ENCODE measurements around the gene SPAG17.

Gene SPAG17

DNA sequence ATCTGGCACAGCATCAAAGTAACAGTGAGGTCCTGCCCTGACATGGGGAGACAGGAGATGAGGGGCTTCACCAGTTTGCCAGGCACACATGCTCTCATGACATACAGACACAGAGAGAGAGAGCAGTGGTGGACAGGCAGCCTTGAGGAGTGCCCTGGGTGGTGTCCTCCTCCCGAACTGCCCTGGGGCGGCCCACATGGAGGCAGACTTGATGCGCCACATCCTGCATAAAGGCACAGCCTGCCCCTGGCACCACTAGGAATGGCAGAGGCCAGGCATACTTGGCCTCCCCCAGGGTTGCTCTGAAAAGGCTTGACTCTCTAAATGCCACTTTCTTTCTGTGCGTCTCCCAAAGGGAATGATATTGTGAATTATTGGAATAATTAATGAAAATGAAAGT, 67.5 kb downstream of the SPAG17 start:
- TF ChIP-seq CTCF (IDR thresholded peaks at IDR 0.05; ENCODE audit: control insufficient read depth, extremely low read depth, insufficient read depth): no peak
- H3K4me3 ChIP-seq (ENCODE audit: low read depth, low read length): no peak overlapping the region
- no peak for DNase-seq (ENCODE audit: low read depth)

DNA sequence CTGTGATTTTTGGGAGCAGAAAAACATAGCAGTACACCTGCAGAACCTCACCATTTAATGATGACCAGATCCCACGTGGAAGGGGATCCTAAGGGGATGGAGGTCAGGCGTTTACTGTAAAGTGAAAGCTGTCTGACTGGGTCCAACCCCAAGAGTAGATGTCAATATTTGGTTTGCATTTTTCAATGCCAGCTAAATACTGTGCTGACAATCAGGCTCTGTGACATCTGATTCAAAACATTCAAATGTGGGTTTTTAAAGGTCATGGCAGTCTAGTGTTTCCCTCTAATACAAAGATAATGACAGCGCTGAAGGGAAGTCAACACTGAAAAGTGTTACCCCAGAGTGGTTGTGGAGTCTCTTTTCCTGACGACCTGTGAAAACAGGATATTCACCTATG, 68.1 kb downstream of the SPAG17 start:
- H3K4me3 ChIP-seq (ENCODE audit: low read depth, low read length): peak overlapping the region; percentile 5; the same call in 1 of the 2 replicates
- DNase-seq (ENCODE audit: low read depth): peak; percentile 58
- no peak for TF ChIP-seq CTCF (IDR thresholded peaks at IDR 0.05; ENCODE audit: control insufficient read depth, extremely low read depth, insufficient read depth)

DNA sequence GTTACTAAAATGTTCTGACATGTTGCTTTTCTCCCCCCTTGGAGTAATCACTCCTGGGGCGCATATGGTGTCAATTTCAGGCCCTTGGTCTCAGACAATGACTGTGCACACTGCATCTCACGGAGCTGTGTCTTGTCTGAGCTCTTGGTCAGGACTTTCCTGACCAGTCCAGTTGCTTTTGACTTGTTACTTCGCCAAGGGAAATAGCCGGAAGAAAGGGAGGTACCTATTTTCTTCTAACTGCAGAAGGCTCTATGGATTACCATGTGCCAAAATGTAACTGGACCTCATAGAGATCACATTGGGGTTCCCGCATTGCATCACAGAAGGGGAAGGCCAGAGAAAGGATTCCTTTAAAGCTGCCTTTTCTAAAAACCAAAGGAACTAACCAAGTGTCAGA, 68.6 kb downstream of the SPAG17 start:
- H3K4me3 ChIP-seq (ENCODE audit: low read depth, low read length): no peak overlapping the region
- TF ChIP-seq CTCF (IDR thresholded peaks at IDR 0.05; ENCODE audit: control insufficient read depth, extremely low read depth, insufficient read depth): no peak
- no peak for DNase-seq (ENCODE audit: low read depth)

GRCh38 chr1:118115567-118116295, 69.3 kb downstream of the SPAG17 start:
- H3K4me3 ChIP-seq (ENCODE audit: low read depth, low read length): no peak overlapping the region
- no peak for TF ChIP-seq CTCF (IDR thresholded peaks at IDR 0.05; ENCODE audit: control insufficient read depth, extremely low read depth, insufficient read depth)
- DNase-seq (ENCODE audit: low read depth): no peak

DNA sequence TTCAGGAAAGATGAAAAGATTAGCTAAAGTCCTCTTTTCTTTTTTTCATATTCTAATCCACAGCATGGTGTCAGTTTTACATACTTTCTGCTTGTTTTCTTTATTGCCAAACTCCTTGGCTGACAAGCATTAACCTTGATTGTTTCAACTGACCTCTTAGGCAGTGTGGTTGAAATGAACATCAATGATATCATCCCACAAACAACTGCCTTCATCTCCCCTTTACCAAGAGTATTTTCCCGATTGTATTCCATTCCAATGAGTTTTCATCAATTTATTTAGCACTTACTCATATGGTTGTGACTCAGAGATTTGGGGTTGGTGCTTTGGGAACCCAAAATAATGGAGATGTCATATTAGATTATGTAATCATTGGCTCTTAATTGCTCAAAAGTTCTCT, 71.8 kb downstream of the SPAG17 start:
- no peak for DNase-seq (ENCODE audit: low read depth)
- no peak for TF ChIP-seq CTCF (IDR thresholded peaks at IDR 0.05; ENCODE audit: control insufficient read depth, extremely low read depth, insufficient read depth)
- no peak overlapping the region for H3K4me3 ChIP-seq (ENCODE audit: low read depth, low read length)

- no peak for TF ChIP-seq CTCF (IDR thresholded peaks at IDR 0.05; ENCODE audit: control insufficient read depth, extremely low read depth, insufficient read depth)
- H3K4me3 ChIP-seq (ENCODE audit: low read depth, low read length): no peak overlapping the region
- DNase-seq (ENCODE audit: low read depth): no peak
These were observed 74.4 kb downstream of the SPAG17 start for GRCh38 chr1:118110580-118110979.

DNA sequence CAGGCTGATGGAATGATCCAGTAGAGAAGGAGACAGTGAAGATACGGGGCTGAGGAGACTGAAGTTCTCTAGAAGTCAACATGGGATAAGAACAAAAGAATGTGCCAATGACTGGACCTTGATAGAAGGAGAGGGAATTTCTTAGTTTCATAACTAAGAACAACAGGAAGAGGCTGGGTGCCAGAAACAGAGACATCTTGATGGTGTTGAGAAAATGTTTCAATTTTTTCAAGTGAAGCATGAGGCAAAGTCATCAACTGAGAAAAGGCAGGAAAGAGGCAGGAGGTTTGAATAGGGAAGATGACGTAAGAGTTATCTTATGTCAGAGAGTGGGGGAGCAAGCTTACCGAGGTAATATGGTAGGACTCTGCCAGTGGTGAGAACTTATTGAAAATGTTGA, 80.1 kb downstream of the SPAG17 start:
- DNase-seq (ENCODE audit: low read depth): no peak
- no peak overlapping the region for H3K4me3 ChIP-seq (ENCODE audit: low read depth, low read length)
- no peak for TF ChIP-seq CTCF (IDR thresholded peaks at IDR 0.05; ENCODE audit: control insufficient read depth, extremely low read depth, insufficient read depth)
